Epithelial cell of proximal tubule (primary cell): Measurements from ENCODE around the gene YWHAE. TPM values are rescaled to one million over a fixed set of nuclear protein-coding genes. Genes with fewer than 3 reads are reported as not detected.
"Not testable (repeated sequence)": the region's sequence is repeated elsewhere in the genome, so short reads cannot be mapped to it uniquely, and the experiment has no call there.

Experiments used
- DNase-seq: peaks from one replicate; pipeline ENCODE4 v3.0.0-alpha.2; 2011; ENCODE audit warnings: low read depth
- H3K4me3 ChIP-seq: 2 replicates; pipeline ENCODE4 v1.5.1; 2011; ENCODE audit warnings: low read depth, mild to moderate bottlenecking, low read length
- total RNA-seq: library from RNA; depleted of rRNA; stranded (reverse); fragments of >200 nt; gene quantifications from 2 replicates; pipeline ENCODE4 v1.2.3, GENCODE V29; 2015
- TF ChIP-seq, protein P1 (sequence below): conservative IDR thresholded peaks from 2 replicates; pipeline ENCODE4 v1.5.1; 2012; ENCODE audit warnings: low read depth, mild to moderate bottlenecking, low read length

YWHAE gene
- total RNA-seq, 1 donor from 2014 or later = 1,239 TPM

DNA sequence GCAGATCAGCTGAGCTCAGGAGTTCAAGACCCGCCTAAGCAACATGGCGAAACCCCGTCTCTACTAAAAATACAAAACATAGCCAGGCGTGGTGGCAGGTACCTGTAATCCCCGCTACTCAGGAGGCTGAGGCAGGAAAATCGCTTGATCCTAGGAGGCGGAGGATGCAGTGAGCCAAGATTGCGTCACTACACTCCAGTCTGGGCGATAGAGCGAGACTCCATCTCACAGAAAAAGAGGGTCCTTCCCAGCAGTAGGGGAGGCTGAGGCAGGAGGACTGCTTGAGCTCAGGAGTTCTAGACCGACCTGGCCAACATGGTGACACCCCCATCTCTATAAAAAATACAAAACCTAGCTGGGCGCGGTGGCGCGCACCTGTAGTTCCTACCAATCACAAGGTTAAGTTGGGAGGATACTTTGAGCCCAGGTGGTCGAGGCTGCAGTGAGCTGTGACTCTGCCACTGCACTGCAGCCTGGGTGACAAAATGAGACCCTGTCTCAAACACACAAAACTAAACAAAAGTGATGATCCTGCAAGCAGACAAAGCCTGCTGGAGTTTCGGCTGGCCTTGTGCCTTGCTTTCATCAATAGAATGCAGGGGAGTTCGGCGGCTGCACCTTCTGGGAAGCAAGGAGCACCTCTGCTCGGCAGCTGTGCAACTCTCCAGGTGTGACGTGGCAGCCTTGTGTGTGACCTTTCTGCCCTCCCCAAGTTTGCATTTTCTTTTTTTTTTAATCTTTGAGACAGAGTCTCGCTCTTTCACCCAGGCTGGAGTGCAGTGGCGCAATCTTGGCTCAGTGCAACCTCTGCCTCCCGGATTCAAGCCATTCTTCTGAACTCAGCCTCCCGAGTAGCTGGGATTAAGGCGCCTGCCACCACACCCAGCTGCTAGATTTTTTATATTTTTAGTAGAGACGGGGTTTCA, 12.4 kb upstream of the YWHAE start:
- TF ChIP-seq, protein P1, sequence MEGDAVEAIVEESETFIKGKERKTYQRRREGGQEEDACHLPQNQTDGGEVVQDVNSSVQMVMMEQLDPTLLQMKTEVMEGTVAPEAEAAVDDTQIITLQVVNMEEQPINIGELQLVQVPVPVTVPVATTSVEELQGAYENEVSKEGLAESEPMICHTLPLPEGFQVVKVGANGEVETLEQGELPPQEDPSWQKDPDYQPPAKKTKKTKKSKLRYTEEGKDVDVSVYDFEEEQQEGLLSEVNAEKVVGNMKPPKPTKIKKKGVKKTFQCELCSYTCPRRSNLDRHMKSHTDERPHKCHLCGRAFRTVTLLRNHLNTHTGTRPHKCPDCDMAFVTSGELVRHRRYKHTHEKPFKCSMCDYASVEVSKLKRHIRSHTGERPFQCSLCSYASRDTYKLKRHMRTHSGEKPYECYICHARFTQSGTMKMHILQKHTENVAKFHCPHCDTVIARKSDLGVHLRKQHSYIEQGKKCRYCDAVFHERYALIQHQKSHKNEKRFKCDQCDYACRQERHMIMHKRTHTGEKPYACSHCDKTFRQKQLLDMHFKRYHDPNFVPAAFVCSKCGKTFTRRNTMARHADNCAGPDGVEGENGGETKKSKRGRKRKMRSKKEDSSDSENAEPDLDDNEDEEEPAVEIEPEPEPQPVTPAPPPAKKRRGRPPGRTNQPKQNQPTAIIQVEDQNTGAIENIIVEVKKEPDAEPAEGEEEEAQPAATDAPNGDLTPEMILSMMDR = no peak
- H3K4me3 ChIP-seq = no peak overlapping the region

DNA sequence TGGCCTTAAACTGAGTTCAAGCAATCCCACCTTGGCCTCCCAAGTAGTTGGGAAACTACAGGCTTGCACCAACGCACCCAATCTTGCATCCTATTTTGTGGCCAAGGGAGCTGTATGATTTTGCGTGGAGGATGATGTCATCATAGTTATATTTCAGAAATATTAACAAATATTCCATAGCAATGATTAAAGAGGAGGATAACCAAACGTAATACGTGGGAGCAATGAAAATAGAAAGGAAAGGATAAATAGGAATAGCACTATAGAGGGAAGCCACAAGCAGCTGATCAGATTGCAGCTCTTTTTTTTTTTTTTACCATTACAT, 2.2 kb upstream of the YWHAE start:
- DNase-seq = no peak
- H3K4me3 ChIP-seq = no peak overlapping the region
- TF ChIP-seq, protein P1 = no peak

More for the DNA sequence above, 12.4 kb upstream of the YWHAE start:
- no peak for DNase-seq

DNA sequence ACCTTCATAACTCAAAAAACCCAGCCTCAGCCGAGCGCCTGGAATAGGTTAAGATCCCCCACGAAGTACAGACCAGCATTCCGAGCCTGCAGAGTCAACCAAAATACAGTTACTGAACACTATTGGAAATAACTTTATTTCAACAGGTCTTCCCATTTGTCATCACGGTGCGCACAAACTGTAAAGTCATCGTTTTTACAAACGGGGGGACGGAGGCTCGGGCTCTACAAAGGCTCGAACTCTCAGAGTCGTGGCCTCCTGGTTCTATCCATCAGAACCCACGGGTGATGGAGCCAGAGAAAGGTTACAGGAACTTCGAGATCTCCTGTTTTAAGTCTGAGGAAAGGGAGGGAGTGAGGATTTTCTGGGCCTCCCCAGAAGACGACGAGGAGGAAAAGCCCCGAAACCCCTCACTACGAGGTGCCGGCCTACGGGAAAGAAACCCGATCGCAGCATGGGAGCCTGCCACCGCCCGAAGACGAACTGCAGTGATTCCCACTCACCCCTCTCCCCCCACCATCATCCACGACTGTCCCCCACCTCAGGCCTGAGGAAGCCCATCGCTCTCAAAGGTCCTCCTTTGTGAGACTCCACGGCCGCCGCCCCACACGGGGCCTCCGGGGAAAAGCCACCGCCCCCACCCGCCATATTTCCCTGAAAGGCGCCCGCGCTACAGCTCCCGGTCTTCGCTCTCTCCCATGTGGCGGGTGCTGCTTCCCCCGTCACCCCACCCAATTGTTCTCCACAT, 917 bp downstream of the YWHAE start:
- no peak for DNase-seq
- TF ChIP-seq, protein P1 = no peak
- H3K4me3 ChIP-seq = peak overlapping the region; percentile 95

DNA sequence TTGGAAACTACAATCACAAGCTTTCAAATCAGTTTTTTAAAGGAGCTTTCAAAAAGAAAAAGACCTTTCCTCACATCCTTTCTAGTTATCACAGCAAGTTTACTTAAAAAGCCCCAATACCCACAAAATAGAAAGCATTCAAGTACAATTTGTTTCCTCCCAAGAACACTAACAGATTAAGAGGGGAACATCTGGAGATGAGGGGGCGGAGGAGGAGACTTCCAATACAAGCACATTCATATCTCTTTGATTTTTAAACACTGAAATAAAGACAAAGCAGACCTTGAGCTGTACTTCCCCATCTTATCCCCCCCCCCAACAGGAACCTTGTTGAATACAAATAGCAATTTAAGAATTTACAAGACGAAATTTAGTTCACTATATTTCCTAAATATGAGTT, 2.0 kb downstream of the YWHAE start:
- no peak for DNase-seq
- peak overlapping the region; percentile 95 for H3K4me3 ChIP-seq
- TF ChIP-seq, protein P1 = no peak

DNA sequence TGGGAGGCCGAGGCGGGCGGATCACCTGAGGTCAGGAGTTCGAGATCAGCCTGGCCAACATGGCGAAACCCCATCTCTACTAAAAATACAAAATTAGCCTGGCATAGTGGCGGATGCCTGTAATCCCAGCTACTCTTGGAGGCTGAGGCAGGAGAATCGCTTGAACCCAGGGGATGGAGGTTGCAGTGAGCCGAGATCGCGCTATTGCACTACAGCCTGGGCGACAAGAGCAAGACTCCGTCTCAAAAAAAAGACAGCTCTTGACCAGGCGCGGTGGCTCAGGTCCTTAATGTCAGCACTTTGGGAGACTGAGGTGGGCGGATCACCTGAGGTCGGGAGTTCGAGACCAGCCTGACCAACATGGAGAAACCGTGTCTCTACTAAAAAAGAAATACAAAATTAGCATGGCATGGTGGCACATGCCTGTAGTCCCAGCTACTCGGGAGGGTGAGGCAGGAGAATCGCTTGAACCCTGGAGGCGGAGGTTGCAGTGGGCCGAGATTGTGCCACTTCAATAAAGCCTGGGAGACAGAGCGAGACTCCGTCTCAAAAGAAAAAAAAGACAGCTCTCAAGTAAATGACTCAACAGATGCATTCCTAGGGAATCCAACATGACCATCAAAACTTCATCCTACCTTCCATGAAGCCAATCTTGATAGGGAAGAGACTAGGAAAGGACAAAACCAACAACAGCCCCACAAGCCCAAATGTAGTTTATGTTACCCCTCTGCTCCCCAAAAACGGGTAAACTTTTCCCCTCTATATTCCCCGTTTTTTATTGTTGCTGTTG, 4.0 kb downstream of the YWHAE start:
- H3K4me3 ChIP-seq, DNase-seq: not testable (repeated sequence)

DNA sequence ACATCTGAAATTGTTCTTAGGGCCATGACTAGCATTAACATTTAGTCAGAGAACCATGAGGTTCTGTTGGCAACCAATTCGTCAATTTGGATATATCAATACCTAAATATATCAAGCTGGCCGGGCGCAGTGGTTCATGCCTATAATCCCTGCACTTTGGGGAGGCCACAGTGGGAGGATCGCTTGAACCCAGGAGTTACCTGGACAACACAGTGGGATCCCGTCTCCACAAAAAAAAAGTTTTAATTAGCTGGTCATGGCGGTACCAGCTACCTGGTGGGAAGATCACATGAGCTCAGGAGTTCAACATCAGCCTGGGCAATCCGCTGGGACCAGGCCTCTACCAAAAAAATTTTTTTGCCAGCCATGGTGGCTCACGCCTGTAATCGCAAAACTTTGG, 8.4 kb downstream of the YWHAE start:
- H3K4me3 ChIP-seq = no peak overlapping the region
- no peak for DNase-seq
- TF ChIP-seq, protein P1 = no peak
